H9 (cell line): Measurements from ENCODE around the gene COL23A1. TPM values are rescaled to one million over a fixed set of nuclear protein-coding genes. Genes with fewer than 3 reads are reported as not detected.

Experiments
- DNase-seq: peaks from one replicate; pipeline ENCODE4 v3.0.0-alpha.2; 2017
- H2AFZ ChIP-seq: one replicate; pipeline ENCODE4 v1.6.1; 2013; ENCODE audit warnings: mild to moderate bottlenecking, low read length, control low read depth, moderate library complexity
- H2AK5ac ChIP-seq: 2 replicates; pipeline ENCODE4 v1.6.1; 2013; ENCODE audit warnings: low read length, control low read depth, mixed read lengths; ENCODE audit not compliant: insufficient read length
- H2BK120ac ChIP-seq: one replicate; pipeline ENCODE4 v1.6.1; 2013; ENCODE audit warnings: low read depth, mild to moderate bottlenecking, low read length, control low read depth, inconsistent platforms; ENCODE audit not compliant: poor library complexity, severe bottlenecking
- H2BK12ac ChIP-seq: 2 replicates; pipeline ENCODE4 v1.6.1; 2013; ENCODE audit warnings: low read length, control low read depth, mixed read lengths, low read depth; ENCODE audit not compliant: insufficient read length
- H2BK15ac ChIP-seq: 2 replicates; pipeline ENCODE4 v1.6.1; 2013; ENCODE audit warnings: low read depth, low read length, control low read depth
- H2BK20ac ChIP-seq: one replicate; pipeline ENCODE4 v1.6.1; 2013; ENCODE audit warnings: low read depth, mild to moderate bottlenecking, low read length, control low read depth, inconsistent platforms; ENCODE audit not compliant: poor library complexity, severe bottlenecking
- H2BK5ac ChIP-seq: 2 replicates; pipeline ENCODE4 v1.6.1; 2013; ENCODE audit warnings: low read length, control low read depth, mixed read lengths; ENCODE audit not compliant: insufficient read length
- H3K14ac ChIP-seq: 2 replicates; pipeline ENCODE4 v1.6.1; 2013; ENCODE audit warnings: low read length, control low read depth; ENCODE audit not compliant: insufficient read depth
- H3K18ac ChIP-seq: 2 replicates; pipeline ENCODE4 v1.6.1; 2013; ENCODE audit warnings: low read depth, mild to moderate bottlenecking, mixed read lengths, low read length, control low read depth; ENCODE audit not compliant: insufficient read length
- H3K23ac ChIP-seq: 2 replicates; pipeline ENCODE4 v1.6.1; 2013; ENCODE audit warnings: low read length, control low read depth, mixed read lengths, low read depth; ENCODE audit not compliant: insufficient read length
- H3K23me2 ChIP-seq: 2 replicates; pipeline ENCODE4 v1.6.1; 2013; ENCODE audit warnings: low read depth, mild to moderate bottlenecking, mixed read lengths, low read length, control low read depth; ENCODE audit not compliant: insufficient read length, poor library complexity, severe bottlenecking
- H3K27ac ChIP-seq: 2 replicates; pipeline ENCODE4 v1.5.1; 2013; ENCODE audit warnings: low read length, control low read depth, mixed read lengths, low read depth; ENCODE audit not compliant: insufficient read length
- H3K27me3 ChIP-seq: 2 replicates; pipeline ENCODE4 v1.6.1; 2013; ENCODE audit warnings: low read length, control low read depth, inconsistent platforms; ENCODE audit not compliant: insufficient read depth
- H3K4ac ChIP-seq: 2 replicates; pipeline ENCODE4 v1.6.1; 2013; ENCODE audit warnings: low read depth, mild to moderate bottlenecking, control low read depth, inconsistent platforms, low read length, moderate library complexity
- H3K4me1 ChIP-seq: 2 replicates; pipeline ENCODE4 v1.6.1; 2013; ENCODE audit warnings: low read length, control low read depth, inconsistent platforms; ENCODE audit not compliant: insufficient read depth
- H3K4me2 ChIP-seq: 2 replicates; pipeline ENCODE4 v1.6.1; 2013; ENCODE audit warnings: low read length, control low read depth, mixed read lengths; ENCODE audit not compliant: insufficient read length, insufficient read depth
- H3K56ac ChIP-seq: 2 replicates; pipeline ENCODE4 v1.6.1; 2013; ENCODE audit warnings: low read depth, mild to moderate bottlenecking, mixed read lengths, low read length, control low read depth; ENCODE audit not compliant: insufficient read length
- H3K79me1 ChIP-seq: 2 replicates; pipeline ENCODE4 v1.6.1; 2013; ENCODE audit warnings: low read depth, mild to moderate bottlenecking, moderate library complexity, low read length, control low read depth, inconsistent platforms; ENCODE audit not compliant: insufficient read depth, poor library complexity, severe bottlenecking
- H3K79me2 ChIP-seq: 2 replicates; pipeline ENCODE4 v1.6.1; 2013; ENCODE audit warnings: low read length, control low read depth, inconsistent platforms; ENCODE audit not compliant: insufficient read depth
- H3K9ac ChIP-seq: 2 replicates; pipeline ENCODE4 v1.6.1; 2013; ENCODE audit warnings: low read length, control low read depth, mixed read lengths; ENCODE audit not compliant: insufficient read length; ENCODE audit errors: extremely low read depth
- H3K9me3 ChIP-seq: one replicate; pipeline ENCODE4 v1.6.1; 2013; ENCODE audit warnings: low read depth, low read length, inconsistent platforms; ENCODE audit not compliant: control insufficient read depth
- H3T11ph ChIP-seq: one replicate; pipeline ENCODE4 v1.6.1; 2013; ENCODE audit warnings: mild to moderate bottlenecking, low read length, control low read depth, inconsistent platforms
- H4K20me1 ChIP-seq: one replicate; pipeline ENCODE4 v1.6.1; 2013; ENCODE audit not compliant: control insufficient read depth, insufficient read length, insufficient read depth
- H4K5ac ChIP-seq: 2 replicates; pipeline ENCODE4 v1.6.1; 2013; ENCODE audit warnings: low read depth, mild to moderate bottlenecking, mixed read lengths, low read length, control low read depth; ENCODE audit not compliant: insufficient read length
- H4K8ac ChIP-seq: replicated peaks from 2 replicates; pipeline ENCODE4 v1.6.1; 2013; ENCODE audit warnings: low read length, control low read depth, mixed read lengths, low read depth; ENCODE audit not compliant: insufficient read length
- H4K91ac ChIP-seq: 2 replicates; pipeline ENCODE4 v1.6.1; 2013; ENCODE audit warnings: low read depth, mild to moderate bottlenecking, moderate library complexity, mixed read lengths, low read length, control low read depth; ENCODE audit not compliant: insufficient read length
- H3K27ac Mint-ChIP-seq, 3 experiments: 2 replicates in 2 of 3; 3 replicates in 1 of 3; pipeline ENCODE4 v1.8.0; 2020 to 2021; ENCODE audit warnings: mixed read lengths in 3 of 3, mild to moderate bottlenecking in 1 of 3, moderate library complexity in 1 of 3
- H3K27me3 Mint-ChIP-seq: 2 replicates; pipeline ENCODE4 v1.8.0; 2021; ENCODE audit warnings: low read depth, mild to moderate bottlenecking, moderate library complexity, mixed read lengths
- H3K36me3 Mint-ChIP-seq, 3 experiments: 2 replicates in 2 of 3; 3 replicates in 1 of 3; pipeline ENCODE4 v1.8.0; 2020 to 2021; ENCODE audit warnings: low read depth in 3 of 3, mixed read lengths in 3 of 3; ENCODE audit not compliant: insufficient read depth in 1 of 3
- H3K4me1 Mint-ChIP-seq, 2 experiments: 2 replicates each; pipeline ENCODE4 v1.8.0; 2020; ENCODE audit warnings: mixed read lengths in 2 of 2
- H3K4me3 Mint-ChIP-seq, 2 experiments: 2 replicates in 1 of 2; 3 replicates in 1 of 2; pipeline ENCODE4 v1.8.0; 2020 to 2021; ENCODE audit warnings: mild to moderate bottlenecking in 2 of 2, mixed read lengths in 2 of 2, moderate library complexity in 1 of 2
- H3K9me3 Mint-ChIP-seq, 2 experiments: 2 replicates in 1 of 2; 3 replicates in 1 of 2; pipeline ENCODE4 v1.8.0; 2020; ENCODE audit warnings: mild to moderate bottlenecking in 2 of 2, mixed read lengths in 2 of 2, moderate library complexity in 1 of 2
- CTCF ChIP-seq: fragments of 200-600 bp; sonication (generic); conservative IDR thresholded peaks from 3 replicates; pipeline ENCODE4 v1.8.0; 2021; ENCODE audit warnings: antibody characterized with exemption, mild to moderate bottlenecking
- WGBS: extraction: QIAGEN DNeasy Blood & Tissue Kit; methylation state at CpG from one replicate; pipeline ENCODE4 v1.1.7; 2013; ENCODE audit warnings: missing lambda C conversion rate, low lambda C conversion rate, mixed read lengths; ENCODE audit not compliant: insufficient read length; ENCODE audit errors: extremely low coverage; 5-methylcytosine and 5-hydroxymethylcytosine counted together
- total RNA-seq: library from RNA; stranded (reverse); gene quantifications from 2 replicates; pipeline ENCODE4 v1.2.1, GENCODE V29; 2021

Gene COL23A1
- total RNA-seq, 1 experiment from 2014 or later: 2.6 TPM

- peaks cover 16 to 19% (median 18%) of the 10 kb centered on the region in 3 experiments for H3K36me3 Mint-ChIP-seq
- H3K4me3 Mint-ChIP-seq: peak overlapping the region in 1 of 2 experiments; percentile 16; a peak in 1 of 5 replicates
- TF ChIP-seq CTCF: no peak
These were observed 388.3 kb downstream of the COL23A1 start for GRCh38 chr5:178201927-178202235.

More at GRCh38 chr5:178201927-178202235, 388.3 kb downstream of the COL23A1 start:
- no peak overlapping the region for H3K56ac ChIP-seq
- no peak overlapping the region for H3K4ac ChIP-seq
- H2BK120ac ChIP-seq: no peak overlapping the region
- H3K27ac ChIP-seq: no peak overlapping the region
- H3K9me3 Mint-ChIP-seq: peaks cover 2 to 8% of the 10 kb centered on the region in 2 experiments; a peak in 4 of 5 replicates
- H2BK15ac ChIP-seq: no peak overlapping the region
- H3K79me2 ChIP-seq: peaks cover 18% of the 10 kb centered on the region
- H4K5ac ChIP-seq: no peak overlapping the region
- no peaks in the 10 kb centered on the region; the same call in 1 of the 2 replicates for H3K4me1 ChIP-seq
- no peak overlapping the region for H3T11ph ChIP-seq
- H3K23me2 ChIP-seq: peaks cover 10% of the 10 kb centered on the region
- no peak overlapping the region for H3K4me2 ChIP-seq
- no peak overlapping the region for H2BK12ac ChIP-seq
- H4K8ac ChIP-seq: no peak overlapping the region
- H3K27me3 ChIP-seq: no peaks in the 10 kb centered on the region
- H3K27ac Mint-ChIP-seq: 0 out of 7 replicates have a peak overlapping the region, but pooled peaks of 1 of the 3 experiments have one; percentile 40
- H3K9me3 ChIP-seq: no peaks in the 10 kb centered on the region
- WGBS: no CpG with 5 or more reads among the region's 2 CpGs
- H2BK20ac ChIP-seq: no peak overlapping the region
- no peak overlapping the region for H2AFZ ChIP-seq
- peak; percentile 18 for DNase-seq
- no peak overlapping the region for H4K91ac ChIP-seq
- H3K79me1 ChIP-seq: peaks cover 5% of the 10 kb centered on the region
- H3K4me1 Mint-ChIP-seq: peaks cover 14 to 21% of the 10 kb centered on the region in 2 experiments
- H4K20me1 ChIP-seq: peaks cover 2% of the 10 kb centered on the region
- no peak overlapping the region for H2AK5ac ChIP-seq
- peaks cover 30% of the 10 kb centered on the region for H3K27me3 Mint-ChIP-seq
- H2BK5ac ChIP-seq: no peak overlapping the region
- no peak overlapping the region for H3K9ac ChIP-seq
- H3K14ac ChIP-seq: no peak overlapping the region
- H3K18ac ChIP-seq: no peak overlapping the region
- no peak overlapping the region for H3K23ac ChIP-seq
